Uterus (tissue), 4 donors: Measurements from ENCODE around the gene BMP6. TPM values are rescaled to one million over a fixed set of nuclear protein-coding genes. Genes with fewer than 3 reads are reported as not detected.

Experiments
- DNase-seq, 2 donors: peaks; one replicate each; pipeline ENCODE4 v3.0.0-alpha.2; 2019 to 2020
- H3K27ac ChIP-seq, 2 donors: fragments of 200-600 bp; sonication (generic); 1 replicate in 1 of 2; 2 replicates in 1 of 2; pipeline ENCODE4 v1.5.1; 2016 to 2018
- H3K27me3 ChIP-seq, 2 donors: fragments of 200-600 bp; sonication (generic); one replicate each; pipeline ENCODE4 v1.5.1; 2018 to 2019; ENCODE audit warnings: control low read depth in 1 of 2
- H3K36me3 ChIP-seq, 2 donors: fragments of 200-600 bp; sonication (generic); one replicate each; pipeline ENCODE4 v1.5.1; 2019; ENCODE audit warnings: control low read depth in 1 of 2
- H3K4me1 ChIP-seq, 2 donors: fragments of 200-600 bp; sonication (generic); one replicate each; pipeline ENCODE4 v1.5.1; 2018 to 2019; ENCODE audit warnings: control low read depth in 1 of 2
- H3K4me3 ChIP-seq, 2 donors: fragments of 200-600 bp; sonication (generic); 1 replicate in 1 of 2; 2 replicates in 1 of 2; pipeline ENCODE4 v1.5.1; 2018 to 2019; ENCODE audit warnings: mild to moderate bottlenecking in 1 of 2
- H3K9me3 ChIP-seq, 2 donors: fragments of 200-600 bp; sonication (generic); one replicate each; pipeline ENCODE4 v1.5.1; 2019; ENCODE audit warnings: control low read depth in 1 of 2
- CTCF ChIP-seq, 4 experiments: fragments of 200-600 bp in 2 of 4; fragments of 450-650 bp in 2 of 4; sonication (generic) in 2 of 4; IDR thresholded peaks; one replicate each; pipeline ENCODE4 v1.5.1; 2016 to 2019; ENCODE audit warnings: antibody characterized with exemption in 4 of 4, mild to moderate bottlenecking in 2 of 4, moderate library complexity in 1 of 4
- POLR2A ChIP-seq, 2 donors: fragments of 450-650 bp; IDR thresholded peaks; one replicate each; pipeline ENCODE4 v1.6.1; 2016; ENCODE audit warnings: antibody characterized with exemption in 2 of 2, mild to moderate bottlenecking in 1 of 2, moderate library complexity in 1 of 2
- intact Hi-C: fragments of 100-400 bp; cut with DNase I; formaldehyde crosslinking; loops from one replicate; pipeline ENCODE4 v1.15.1; 2023; ENCODE audit warnings: low total_unique reads
- total RNA-seq, 4 donors: library from RNA; depleted of rRNA in 3 of 4; stranded (reverse); fragments of >200 nt in 3 of 4; gene quantifications; one replicate each; pipeline versions ENCODE4 v1.1.0 to v1.2.4, GENCODE V29; 2014 to 2023
- donor health status: DM: yes; HTN: yes; CAD: no.

Gene BMP6
- total RNA-seq, 4 donors from 2014 or later: 2.2 to 8.5 (median 4.4) TPM

DNA sequence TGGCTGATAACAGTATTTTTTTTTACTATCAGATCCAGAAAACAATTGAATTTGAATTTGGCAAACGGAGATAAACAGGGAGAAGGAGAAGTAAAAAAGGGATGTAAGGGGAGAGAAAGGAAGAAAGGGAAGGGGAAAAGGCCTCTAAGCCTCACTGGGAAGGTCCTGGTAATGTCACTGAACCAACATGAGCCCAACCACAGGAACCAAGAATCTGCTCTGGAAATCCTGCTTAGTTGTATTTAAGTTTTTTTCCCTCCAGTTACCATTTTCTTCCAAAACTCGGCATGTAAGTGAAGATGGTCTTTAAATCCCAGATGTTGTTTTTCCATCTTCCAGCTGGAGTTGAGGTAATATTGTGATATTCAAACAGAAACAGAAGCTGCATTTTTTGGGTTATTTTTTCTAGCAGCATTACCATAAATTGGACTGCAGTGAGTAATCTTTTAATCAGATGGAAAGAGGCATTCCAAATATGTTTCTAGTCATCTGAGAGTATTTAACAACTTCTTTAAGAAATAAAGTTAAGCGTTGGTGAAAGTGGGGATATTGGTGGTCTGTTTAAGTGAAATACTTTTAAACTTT, 93.6 kb downstream of the BMP6 start:
- Histone ChIP-seq H3K9me3 (no peaks in the 10 kb centered on the region), H3K4me1 (no peaks in the 10 kb centered on the region), H3K4me3 (no peak overlapping the region), H3K27me3 (no peaks in the 10 kb centered on the region), H3K36me3 (no peaks in the 10 kb centered on the region), H3K27ac (peak overlapping the region in 1 of 2 donors; percentile 10)
- TF ChIP-seq CTCF (IDR thresholded peaks at IDR 0.05) (no peak), POLR2A (IDR thresholded peaks at IDR 0.05) (no peak)
- intact Hi-C loops: no loop called here
- DNase-seq: no peak

DNA sequence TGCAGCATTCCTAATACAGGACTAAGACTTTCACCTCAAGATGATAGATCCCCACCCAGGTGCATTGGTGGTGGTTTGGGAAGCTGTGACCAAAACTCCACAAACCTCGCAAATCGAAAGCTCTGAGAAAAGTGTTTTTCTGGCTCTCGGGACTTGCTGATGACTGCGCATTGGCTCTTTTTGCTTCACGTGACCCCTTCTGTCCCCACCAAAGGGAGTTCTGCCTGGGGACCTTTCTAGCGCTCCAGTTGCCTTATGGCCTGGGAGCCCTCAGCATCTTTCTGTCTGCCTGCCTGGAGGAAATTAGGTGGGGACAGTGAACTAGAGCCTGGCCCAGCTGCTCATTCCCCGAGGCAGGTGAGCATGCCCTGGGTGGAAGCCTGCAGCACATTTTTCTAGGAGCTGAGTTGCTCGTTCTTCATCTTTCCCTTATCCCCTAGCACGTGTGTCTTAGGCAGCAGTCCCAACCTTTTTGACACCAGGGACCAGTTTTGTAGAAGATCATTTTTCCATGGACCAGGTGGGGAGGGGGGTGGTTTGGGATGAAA, 94.5 kb downstream of the BMP6 start:
- no peak for DNase-seq
- TF ChIP-seq POLR2A (IDR thresholded peaks at IDR 0.05) (no peak), CTCF (IDR thresholded peaks at IDR 0.05) (no peak)
- Histone ChIP-seq H3K4me1 (no peaks in the 10 kb centered on the region), H3K36me3 (no peaks in the 10 kb centered on the region), H3K27me3 (no peaks in the 10 kb centered on the region), H3K27ac (no peak overlapping the region), H3K4me3 (no peak overlapping the region), H3K9me3 (no peaks in the 10 kb centered on the region)
- intact Hi-C loops: no loop called here

- no peaks in the 10 kb centered on the region for H3K9me3 ChIP-seq
- no peak for TF ChIP-seq POLR2A (IDR thresholded peaks at IDR 0.05)
- no peak for TF ChIP-seq CTCF (IDR thresholded peaks at IDR 0.05)
- intact Hi-C loops: no loop called here
- DNase-seq: no peak
- H3K27ac ChIP-seq: no peak overlapping the region
- H3K36me3 ChIP-seq: no peaks in the 10 kb centered on the region
- H3K27me3 ChIP-seq: no peaks in the 10 kb centered on the region
- H3K4me3 ChIP-seq: no peak overlapping the region
- H3K4me1 ChIP-seq: no peaks in the 10 kb centered on the region
Measured at GRCh38 chr6:7821426-7821825, 95.5 kb downstream of the BMP6 start.

DNA sequence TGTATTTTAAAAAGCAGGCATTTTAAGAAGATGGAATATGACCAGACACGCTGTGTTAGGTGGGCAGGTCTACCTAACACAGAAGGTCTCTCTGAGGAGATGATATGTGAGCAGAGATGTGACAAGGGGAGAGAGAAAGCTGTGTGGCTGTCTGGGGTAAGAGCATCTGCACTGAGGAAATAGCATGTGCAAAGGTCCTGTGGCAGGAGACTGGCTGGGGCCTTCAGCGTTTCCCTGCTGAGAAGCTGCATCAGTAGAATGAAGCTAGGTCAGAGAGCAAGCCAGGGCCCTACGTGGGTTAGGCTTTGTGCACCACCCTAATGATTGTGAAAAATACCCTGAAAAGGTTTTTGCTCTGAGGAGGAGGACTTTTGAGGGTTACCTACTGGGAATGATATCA, 97.7 kb downstream of the BMP6 start:
- no peak overlapping the region for H3K4me3 ChIP-seq
- TF ChIP-seq CTCF (IDR thresholded peaks at IDR 0.05): no peak
- no peak for TF ChIP-seq POLR2A (IDR thresholded peaks at IDR 0.05)
- intact Hi-C loops: no loop called here
- no peaks in the 10 kb centered on the region for H3K4me1 ChIP-seq
- H3K27ac ChIP-seq: no peak overlapping the region
- H3K27me3 ChIP-seq: no peaks in the 10 kb centered on the region
- H3K9me3 ChIP-seq: no peaks in the 10 kb centered on the region
- H3K36me3 ChIP-seq: no peaks in the 10 kb centered on the region
- DNase-seq: no peak

DNA sequence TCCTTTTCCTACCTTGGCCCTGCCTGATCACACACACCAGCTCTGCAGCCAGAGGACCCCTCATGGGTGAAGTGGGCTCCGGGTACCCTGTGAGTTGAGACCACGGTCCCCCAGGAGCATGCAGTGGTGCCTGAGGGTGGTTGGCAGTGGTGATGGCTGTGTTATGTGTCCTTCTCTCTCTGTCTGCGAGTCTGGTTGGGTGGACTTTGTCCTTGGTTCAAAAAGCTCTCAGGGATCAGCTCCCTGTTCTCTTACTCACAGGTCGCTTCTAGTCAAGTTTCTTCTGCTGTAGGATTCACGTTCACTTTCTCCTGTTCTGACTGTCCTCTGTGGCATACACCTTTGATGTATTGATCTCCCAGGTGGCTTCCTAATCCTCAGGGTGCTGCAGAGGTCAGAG, 100.1 kb downstream of the BMP6 start:
- intact Hi-C loops: no loop called here
- no peak overlapping the region for H3K4me3 ChIP-seq
- no peaks in the 10 kb centered on the region for H3K27me3 ChIP-seq
- DNase-seq: no peak
- no peak overlapping the region for H3K27ac ChIP-seq
- H3K36me3 ChIP-seq: no peaks in the 10 kb centered on the region
- H3K9me3 ChIP-seq: no peaks in the 10 kb centered on the region
- H3K4me1 ChIP-seq: no peaks in the 10 kb centered on the region
- no peak for TF ChIP-seq CTCF (IDR thresholded peaks at IDR 0.05)
- no peak for TF ChIP-seq POLR2A (IDR thresholded peaks at IDR 0.05)
